ENCODE data around the gene NKAIN1.
"Not testable (repeated sequence)": the region's sequence is repeated elsewhere in the genome, so short reads cannot be mapped to it uniquely, and the experiment has no call there.

Gene NKAIN1

DNA sequence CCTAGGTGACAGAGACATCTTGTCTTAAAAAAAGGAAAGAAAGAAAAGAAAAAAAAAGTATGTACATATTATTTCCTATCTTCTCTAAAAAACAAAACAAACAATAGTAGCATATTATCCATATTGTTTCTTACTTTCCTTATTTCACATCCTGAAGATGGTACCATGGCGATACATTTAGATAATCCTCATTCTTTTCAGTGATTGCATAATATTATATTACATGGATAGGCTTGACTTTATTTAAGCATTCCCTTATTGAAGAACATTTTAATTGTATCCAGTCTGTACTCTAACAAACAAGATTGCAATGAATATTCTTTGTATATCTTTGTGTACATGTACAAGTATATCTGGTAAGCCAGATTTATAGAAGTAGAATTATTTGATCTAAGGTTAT is 91.3 kb downstream of the NKAIN1 start:
- no peak for DNase-seq

DNA sequence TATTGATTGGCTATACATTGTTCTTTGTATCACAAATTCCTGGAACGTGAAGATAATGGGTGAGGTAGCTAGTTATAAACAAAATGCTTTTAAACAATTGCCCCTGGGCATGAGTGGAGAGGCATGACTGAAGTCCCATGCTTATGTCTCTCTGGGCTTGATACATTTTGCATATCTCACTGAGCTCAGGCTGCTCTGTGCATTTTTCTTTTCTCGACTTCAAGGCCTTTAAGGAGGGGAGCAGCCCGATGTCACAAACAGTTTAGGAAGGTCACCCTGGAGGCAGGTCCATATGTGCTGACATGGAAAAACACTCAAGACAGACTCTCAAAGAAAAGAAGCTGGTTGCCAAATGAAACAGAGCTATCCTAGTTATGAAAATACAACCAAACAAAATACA is 94.0 kb downstream of the NKAIN1 start:
- DNase-seq: no peak

GRCh38 chr1:31144442-31144841 is 95.2 kb downstream of the NKAIN1 start:
- DNase-seq: no peak

DNA sequence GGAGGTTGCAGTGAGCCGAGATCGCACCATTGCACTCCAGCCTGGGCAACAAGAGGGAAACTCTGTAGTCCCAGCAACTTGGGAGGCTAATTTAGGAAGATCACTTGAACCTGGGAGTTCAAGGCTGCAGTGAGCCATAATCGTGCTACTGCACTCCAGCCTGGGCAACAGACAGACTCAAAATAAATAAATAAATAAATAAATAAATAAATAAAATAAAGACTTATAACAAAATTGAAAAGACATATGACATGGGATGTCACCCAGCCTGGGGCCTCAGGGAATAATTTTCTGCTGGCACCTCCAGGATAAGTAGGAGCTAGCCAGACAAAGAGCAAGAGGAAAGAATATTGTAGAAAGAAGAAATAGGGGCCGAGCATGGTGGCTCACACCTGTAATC is 96.2 kb downstream of the NKAIN1 start:
- DNase-seq: no peak

- no peak for DNase-seq
These were observed 97.3 kb downstream of the NKAIN1 start for GRCh38 chr1:31142406-31142805.

- no peak for DNase-seq
These were observed 99.4 kb downstream of the NKAIN1 start for GRCh38 chr1:31140299-31140698.

DNA sequence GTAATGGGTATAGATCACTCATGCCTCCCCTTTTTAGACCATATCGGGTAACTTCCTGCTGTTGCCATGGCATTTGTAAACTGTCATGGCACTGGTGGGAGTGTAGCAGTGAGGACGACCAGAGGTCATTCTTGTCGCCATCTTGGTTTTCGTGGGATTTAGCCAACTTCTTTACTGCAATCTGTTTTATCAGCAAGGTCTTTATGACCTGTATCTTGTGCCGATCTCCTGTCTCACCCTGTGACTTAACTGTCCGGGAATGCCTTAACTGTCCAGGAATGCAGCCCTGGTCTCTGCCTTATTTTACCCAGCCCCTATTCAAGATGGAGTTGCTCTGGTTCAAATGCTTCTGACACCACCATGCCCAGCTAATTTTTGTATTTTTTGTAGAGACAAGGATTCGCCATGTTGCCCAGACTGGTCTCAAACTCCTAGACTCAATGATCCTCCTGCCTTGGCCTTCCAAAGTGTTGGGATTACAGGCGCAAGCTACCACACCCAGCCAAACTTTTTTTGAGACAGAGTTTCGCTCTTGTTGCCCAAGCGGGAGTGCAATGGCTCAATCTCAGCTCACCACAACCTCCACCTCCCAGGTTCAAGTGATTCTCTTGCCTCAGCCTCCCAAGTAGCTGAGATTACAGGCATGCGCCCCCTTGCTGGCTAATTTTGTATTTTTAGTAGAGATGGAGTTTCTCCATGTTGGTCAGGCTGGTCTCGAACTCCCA is 100.7 kb downstream of the NKAIN1 start:
- DNase-seq: not testable (repeated sequence)

- not testable (repeated sequence) for DNase-seq
These were observed 101.8 kb downstream of the NKAIN1 start for GRCh38 chr1:31137873-31138272.

DNA sequence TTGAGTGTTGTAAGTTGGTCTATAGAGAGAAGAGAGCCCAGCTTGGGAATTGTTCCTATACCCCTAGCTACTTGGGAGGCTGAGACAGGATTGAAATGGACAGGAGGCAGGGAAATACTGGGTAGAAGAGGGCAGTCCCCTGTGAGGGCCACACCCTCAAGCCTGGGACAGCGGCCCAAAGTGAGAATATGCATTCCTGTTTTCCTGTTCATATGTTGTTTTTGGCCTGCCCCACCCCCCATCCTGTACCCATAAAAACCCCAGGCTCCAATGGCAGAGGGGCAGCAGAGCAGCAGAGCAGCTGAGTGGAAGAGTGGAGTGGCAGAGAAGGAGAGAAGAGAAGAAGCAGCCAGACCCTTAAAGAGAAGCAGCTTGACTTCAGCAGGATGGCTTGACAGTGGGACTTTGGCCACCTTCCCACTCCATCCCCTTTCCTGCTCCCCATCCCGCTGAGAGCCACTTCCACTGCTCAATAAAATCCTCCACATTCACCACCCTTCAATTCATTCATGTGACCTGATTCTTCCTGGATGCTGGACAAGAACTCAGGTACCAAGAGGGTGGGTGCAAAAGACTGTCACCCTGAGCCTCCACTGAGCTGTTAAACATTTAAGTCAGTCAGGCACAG is 103.6 kb downstream of the NKAIN1 start:
- DNase-seq: no peak

DNA sequence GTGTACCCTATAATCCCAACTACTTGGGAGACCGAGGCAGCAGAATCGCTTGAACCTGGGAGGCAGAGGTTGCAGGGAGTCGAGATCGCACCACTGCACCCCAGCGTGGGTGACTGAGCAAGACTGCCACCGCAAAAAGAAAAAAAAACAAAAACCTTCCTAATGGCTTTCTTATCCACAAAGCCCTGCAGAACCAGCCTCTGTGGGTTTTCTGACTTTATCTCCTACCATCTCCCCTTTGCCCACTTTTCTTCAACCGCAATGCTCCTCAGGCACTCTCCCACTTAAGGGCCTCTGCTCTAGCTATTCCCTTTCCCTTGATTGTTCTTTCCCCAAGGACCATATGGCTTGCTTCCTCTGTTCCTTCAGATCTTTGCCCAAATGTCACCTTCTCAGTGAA is 106.3 kb downstream of the NKAIN1 start:
- DNase-seq: no peak

Data from fibroblast of skin of right quadriceps (primary cell).